Endodermal cell (in vitro differentiated cells): ENCODE measurements around the gene LEMD3. TPM values are rescaled to one million over a fixed set of nuclear protein-coding genes. Genes with fewer than 3 reads are reported as not detected.

Experiments used
- DNase-seq: peaks from one replicate; pipeline ENCODE4 v3.0.0-alpha.2; 2017
- H3K27ac ChIP-seq: 2 replicates; pipeline ENCODE4 v1.5.1; 2013; ENCODE audit warnings: mild to moderate bottlenecking, low read depth, low read length, moderate library complexity
- H3K27me3 ChIP-seq: 2 replicates; pipeline ENCODE4 v1.6.1; 2013; ENCODE audit warnings: mild to moderate bottlenecking, low read length, moderate library complexity; ENCODE audit not compliant: insufficient read depth, control insufficient read depth, poor library complexity, severe bottlenecking
- H3K36me3 ChIP-seq: 2 replicates; pipeline ENCODE4 v1.7.0; 2013; ENCODE audit warnings: mild to moderate bottlenecking, low read length, moderate library complexity; ENCODE audit not compliant: control insufficient read depth, insufficient read depth
- H3K4me1 ChIP-seq: one replicate; pipeline ENCODE4 v1.7.0; 2013; ENCODE audit warnings: low read length; ENCODE audit not compliant: control insufficient read depth, insufficient read depth
- H3K4me3 ChIP-seq: 2 replicates; pipeline ENCODE4 v1.5.1; 2013; ENCODE audit warnings: mild to moderate bottlenecking, low read length, moderate library complexity
- H3K9ac ChIP-seq: 2 replicates; pipeline ENCODE4 v1.6.1; 2013; ENCODE audit warnings: mild to moderate bottlenecking, low read length, moderate library complexity; ENCODE audit not compliant: poor library complexity, severe bottlenecking; ENCODE audit errors: extremely low read depth
- H3K9me3 ChIP-seq: 2 replicates; pipeline ENCODE4 v1.6.1; 2013; ENCODE audit warnings: mild to moderate bottlenecking, low read length, moderate library complexity; ENCODE audit not compliant: control insufficient read depth
- H3K27ac Mint-ChIP-seq: 2 replicates; pipeline ENCODE4 v1.8.0; 2020; ENCODE audit warnings: mixed read lengths
- H3K27me3 Mint-ChIP-seq: 2 replicates; pipeline ENCODE4 v1.8.0; 2021; ENCODE audit warnings: mild to moderate bottlenecking, mixed read lengths; ENCODE audit not compliant: insufficient read depth
- H3K36me3 Mint-ChIP-seq: 2 replicates; pipeline ENCODE4 v1.8.0; 2020; ENCODE audit warnings: low read depth, mixed read lengths
- H3K4me1 Mint-ChIP-seq: 2 replicates; pipeline ENCODE4 v1.8.0; 2020; ENCODE audit warnings: mixed read lengths
- H3K4me3 Mint-ChIP-seq: 2 replicates; pipeline ENCODE4 v1.8.0; 2020; ENCODE audit warnings: mild to moderate bottlenecking, moderate library complexity, mixed read lengths
- H3K9me3 Mint-ChIP-seq: 2 replicates; pipeline ENCODE4 v1.8.0; 2020; ENCODE audit warnings: mild to moderate bottlenecking, mixed read lengths
- WGBS, 2 experiments: methylation state at CpG; one replicate each; pipeline versions ENCODE4 v1.1.5 to v1.1.7; 2013; ENCODE audit warnings: missing lambda C conversion rate in 2 of 2, mixed read lengths in 1 of 2; ENCODE audit not compliant: insufficient coverage in 1 of 2, insufficient read length in 1 of 2; 5-methylcytosine and 5-hydroxymethylcytosine counted together
- total RNA-seq, 2 donors: library from RNA; stranded (reverse); fragmentation: NEBNext Ultra II Directional in 1 of 2; extraction: Animal tissue kit (Norgen Biotek cat#: 25700) in 1 of 2; gene quantifications; 2 replicates in 1 of 2; 3 replicates in 1 of 2; pipeline ENCODE4 v1.2.1, GENCODE V29; 2021
- TF ChIP-seq, protein P1 (sequence below): fragments of 200-600 bp; sonication (generic); conservative IDR thresholded peaks from 2 replicates; pipeline ENCODE4 v1.5.0; 2021; ENCODE audit warnings: antibody characterized with exemption, mild to moderate bottlenecking

Gene LEMD3
- total RNA-seq, 2 donors from 2014 or later, result 35.8 to 37.3 TPM

DNA sequence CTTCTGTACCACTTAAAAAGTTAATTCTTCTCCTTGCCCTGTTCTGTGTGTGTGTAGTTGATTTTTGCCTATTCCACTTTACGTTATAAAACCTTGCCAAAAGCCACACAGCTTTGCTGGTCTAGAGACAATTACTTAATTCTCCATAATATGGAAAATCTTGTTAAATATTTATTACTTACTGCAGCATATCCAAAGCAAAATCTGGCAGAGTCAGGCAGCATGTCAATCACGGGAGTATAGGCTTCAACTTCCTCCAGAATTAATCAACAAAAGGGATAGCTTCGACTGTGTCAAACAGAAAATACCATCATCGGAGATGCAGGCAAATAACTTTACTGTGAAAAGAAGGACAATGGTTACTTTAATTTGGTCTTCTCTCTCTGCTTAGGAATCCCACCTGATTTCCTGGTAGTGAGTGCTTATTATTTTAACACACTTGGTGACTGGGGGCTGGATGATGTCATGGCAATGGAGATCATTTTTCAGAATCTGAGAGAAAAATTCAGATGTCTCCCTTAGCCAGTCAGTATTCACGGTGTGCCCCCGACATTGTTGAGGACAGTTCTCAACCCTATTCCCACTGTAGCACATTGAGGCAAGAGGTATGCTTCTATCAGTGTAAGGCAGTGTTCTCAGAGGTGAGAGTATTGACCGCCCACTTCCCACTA, 105.4 kb downstream of the LEMD3 start:
- peaks cover 37% of the 10 kb centered on the region for H3K27me3 Mint-ChIP-seq
- peaks cover 3% of the 10 kb centered on the region for H3K4me1 Mint-ChIP-seq
- TF ChIP-seq, protein P1, sequence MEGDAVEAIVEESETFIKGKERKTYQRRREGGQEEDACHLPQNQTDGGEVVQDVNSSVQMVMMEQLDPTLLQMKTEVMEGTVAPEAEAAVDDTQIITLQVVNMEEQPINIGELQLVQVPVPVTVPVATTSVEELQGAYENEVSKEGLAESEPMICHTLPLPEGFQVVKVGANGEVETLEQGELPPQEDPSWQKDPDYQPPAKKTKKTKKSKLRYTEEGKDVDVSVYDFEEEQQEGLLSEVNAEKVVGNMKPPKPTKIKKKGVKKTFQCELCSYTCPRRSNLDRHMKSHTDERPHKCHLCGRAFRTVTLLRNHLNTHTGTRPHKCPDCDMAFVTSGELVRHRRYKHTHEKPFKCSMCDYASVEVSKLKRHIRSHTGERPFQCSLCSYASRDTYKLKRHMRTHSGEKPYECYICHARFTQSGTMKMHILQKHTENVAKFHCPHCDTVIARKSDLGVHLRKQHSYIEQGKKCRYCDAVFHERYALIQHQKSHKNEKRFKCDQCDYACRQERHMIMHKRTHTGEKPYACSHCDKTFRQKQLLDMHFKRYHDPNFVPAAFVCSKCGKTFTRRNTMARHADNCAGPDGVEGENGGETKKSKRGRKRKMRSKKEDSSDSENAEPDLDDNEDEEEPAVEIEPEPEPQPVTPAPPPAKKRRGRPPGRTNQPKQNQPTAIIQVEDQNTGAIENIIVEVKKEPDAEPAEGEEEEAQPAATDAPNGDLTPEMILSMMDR, result no peak
- H3K36me3 Mint-ChIP-seq, result no peaks in the 10 kb centered on the region
- H3K9me3 ChIP-seq, result no peaks in the 10 kb centered on the region
- no peaks in the 10 kb centered on the region for H3K4me1 ChIP-seq
- WGBS, 2 experiments, result 91 to 94% methylated on average over 3 to 6 of the region's 7 CpGs
- H3K9ac ChIP-seq, result no peak overlapping the region
- H3K27ac Mint-ChIP-seq, result no peak overlapping the region
- H3K27ac ChIP-seq, result no peak overlapping the region
- no peak overlapping the region for H3K4me3 ChIP-seq
- peaks cover 30% of the 10 kb centered on the region for H3K27me3 ChIP-seq
- H3K36me3 ChIP-seq, result no peaks in the 10 kb centered on the region
- H3K4me3 Mint-ChIP-seq, result no peak overlapping the region
- no peaks in the 10 kb centered on the region for H3K9me3 Mint-ChIP-seq
- no peak for DNase-seq

GRCh38 chr12:65275627-65276026, 106.2 kb downstream of the LEMD3 start:
- Histone ChIP-seq H3K4me1 (no peaks in the 10 kb centered on the region), H3K27me3 (peaks cover 39% of the 10 kb centered on the region), H3K9ac (no peak overlapping the region), H3K27ac (no peak overlapping the region), H3K9me3 (no peaks in the 10 kb centered on the region), H3K4me3 (no peak overlapping the region), H3K36me3 (no peaks in the 10 kb centered on the region)
- H3K4me1 Mint-ChIP-seq, result peaks cover 3% of the 10 kb centered on the region
- H3K27ac Mint-ChIP-seq, result no peak overlapping the region
- H3K9me3 Mint-ChIP-seq, result no peaks in the 10 kb centered on the region
- no peaks in the 10 kb centered on the region for H3K36me3 Mint-ChIP-seq
- no peak for DNase-seq
- WGBS, 2 experiments, result 86 to 100% methylated on average over 1 to 3 of the region's 3 CpGs
- TF ChIP-seq, protein P1, result no peak
- peaks cover 46% of the 10 kb centered on the region for H3K27me3 Mint-ChIP-seq
- no peak overlapping the region for H3K4me3 Mint-ChIP-seq

DNA sequence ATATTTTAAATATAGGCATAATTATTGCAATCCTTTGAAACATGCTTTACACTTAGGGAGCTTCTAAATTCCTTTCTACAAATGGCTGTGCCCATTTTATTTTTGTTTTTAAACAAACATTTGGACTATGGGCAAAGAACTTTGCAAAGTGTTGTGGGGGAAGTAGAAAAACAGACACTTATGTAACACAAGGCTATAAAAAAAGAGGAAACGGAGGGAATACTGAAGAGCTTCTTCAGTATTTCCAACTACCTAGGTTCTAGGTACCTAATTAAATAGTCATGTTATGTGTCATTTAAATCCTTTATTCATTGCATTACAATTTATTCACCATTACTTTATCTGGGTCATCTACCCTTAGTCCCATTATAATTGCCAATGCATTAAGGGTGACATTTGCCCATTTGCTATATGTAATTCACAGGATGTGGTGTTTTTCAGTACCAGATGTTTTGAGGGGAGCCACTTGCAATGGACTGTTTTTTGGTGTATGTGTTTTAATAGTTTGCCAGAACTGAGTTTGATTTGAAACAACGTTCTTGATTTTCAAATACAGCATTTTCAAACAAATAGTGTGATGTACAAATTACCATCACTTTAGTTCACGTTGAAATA, 107.6 kb downstream of the LEMD3 start:
- H3K27me3 Mint-ChIP-seq, result peaks cover 58% of the 10 kb centered on the region
- DNase-seq, result no peak
- H3K4me3 ChIP-seq, result no peak overlapping the region

More for the DNA sequence above, 107.6 kb downstream of the LEMD3 start:
- Mint-ChIP-seq H3K4me1 (peaks cover 3% of the 10 kb centered on the region), H3K4me3 (no peak overlapping the region), H3K36me3 (no peaks in the 10 kb centered on the region), H3K9me3 (no peaks in the 10 kb centered on the region), H3K27ac (no peak overlapping the region)
- no peaks in the 10 kb centered on the region for H3K4me1 ChIP-seq
- TF ChIP-seq, protein P1, result no peak
- no peaks in the 10 kb centered on the region for H3K36me3 ChIP-seq
- H3K27ac ChIP-seq, result no peak overlapping the region
- no peaks in the 10 kb centered on the region for H3K9me3 ChIP-seq
- no peak overlapping the region for H3K9ac ChIP-seq
- H3K27me3 ChIP-seq, result peaks cover 40% of the 10 kb centered on the region
- 89 to 100% methylated on average over 2 to 3 of the region's 3 CpGs for WGBS, 2 experiments
